Frontal cortex (tissue), 4 donors: ENCODE results near the gene ARMC5. TPM values are rescaled to one million over a fixed set of nuclear protein-coding genes. Genes with fewer than 3 reads are reported as not detected.

Experiments used
- DNase-seq, 2 donors: peaks; one replicate each; pipeline ENCODE4 v3.0.0; 2012; ENCODE audit warnings: low spot score in 2 of 2
- FAIRE-seq: peaks from 2 replicates; lab custom pipeline; 2012; peaks lifted over from hg19 to GRCh38; lab: Jason Lieb, UNC
- total RNA-seq: library from RNA; depleted of rRNA; stranded (reverse); fragments of >200 nt; gene quantifications from one replicate; pipeline ENCODE4 v1.2.3, GENCODE V29; 2014
- donor health status: control.
- donor health status: control.
- donor health status: control.

ARMC5 gene
- total RNA-seq, 1 donor from 2014 or later = 10.6 TPM

DNA sequence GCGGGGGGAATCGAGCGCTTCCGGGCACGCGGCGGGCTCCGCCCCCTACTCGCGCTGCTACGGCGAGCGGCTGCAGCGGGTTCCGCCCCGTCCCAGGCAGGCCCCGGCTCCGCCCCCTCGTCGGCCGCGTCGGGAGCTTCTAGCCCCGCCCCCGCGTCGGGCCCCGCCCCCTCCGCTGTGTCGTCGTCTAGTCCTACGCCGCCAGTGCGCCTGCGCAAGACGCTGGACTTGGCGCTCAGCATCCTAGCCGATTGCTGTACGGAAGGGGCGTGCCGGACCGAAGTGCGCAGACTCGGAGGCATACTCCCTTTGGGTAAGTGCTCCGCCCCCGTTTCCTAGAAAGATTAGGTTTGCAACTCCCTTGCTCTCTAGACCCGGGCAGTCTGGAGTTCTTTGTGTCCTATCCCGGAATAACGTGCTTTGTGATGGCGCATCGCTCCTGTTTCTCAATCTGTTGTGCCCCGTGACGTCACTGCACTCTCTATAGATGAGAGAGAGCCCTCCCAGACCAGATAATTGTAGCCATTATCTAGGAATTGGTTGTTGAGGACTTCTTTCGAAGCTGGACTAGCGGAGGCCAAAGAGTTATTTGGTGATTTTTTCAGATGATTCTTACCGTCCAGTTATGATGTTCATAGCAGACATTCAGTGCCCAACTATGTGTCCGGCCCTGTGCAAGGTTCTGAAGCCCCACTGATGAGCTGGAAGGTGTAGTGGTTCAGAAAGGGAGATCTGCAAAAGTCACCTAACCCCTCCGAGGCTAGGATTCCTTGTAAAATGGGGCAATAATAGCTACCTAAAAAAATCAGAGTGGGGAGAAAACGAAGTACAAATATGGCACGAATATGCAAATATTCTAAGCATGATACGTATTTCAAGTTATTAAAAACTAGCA is 633 bp downstream of the ARMC5 start:
- FAIRE-seq (no peak), DNase-seq (peak; percentile 96 to 98)

DNA sequence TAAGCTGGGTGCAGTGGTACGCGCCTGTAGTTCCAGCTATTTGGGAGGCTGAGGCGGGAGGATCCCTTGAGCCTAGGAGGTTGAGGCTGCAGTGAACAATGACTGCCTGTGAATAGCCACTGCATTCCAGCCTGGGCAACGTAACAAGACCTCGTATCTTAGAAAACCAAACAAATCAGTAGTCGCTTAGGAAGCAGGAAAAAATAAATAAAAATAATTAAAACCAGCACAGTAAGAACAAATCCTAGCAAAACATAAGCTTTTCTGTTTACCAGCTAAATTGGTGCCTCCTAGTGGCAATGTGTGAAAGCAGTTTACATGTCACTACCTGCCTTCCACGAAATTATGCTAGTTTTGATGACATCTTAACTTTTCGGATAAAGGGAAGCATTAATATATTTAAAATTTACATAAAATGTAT is 1.3 kb downstream of the ARMC5 start:
- peak in 1 of 2 donors; percentile 40 for DNase-seq
- FAIRE-seq = no peak

DNA sequence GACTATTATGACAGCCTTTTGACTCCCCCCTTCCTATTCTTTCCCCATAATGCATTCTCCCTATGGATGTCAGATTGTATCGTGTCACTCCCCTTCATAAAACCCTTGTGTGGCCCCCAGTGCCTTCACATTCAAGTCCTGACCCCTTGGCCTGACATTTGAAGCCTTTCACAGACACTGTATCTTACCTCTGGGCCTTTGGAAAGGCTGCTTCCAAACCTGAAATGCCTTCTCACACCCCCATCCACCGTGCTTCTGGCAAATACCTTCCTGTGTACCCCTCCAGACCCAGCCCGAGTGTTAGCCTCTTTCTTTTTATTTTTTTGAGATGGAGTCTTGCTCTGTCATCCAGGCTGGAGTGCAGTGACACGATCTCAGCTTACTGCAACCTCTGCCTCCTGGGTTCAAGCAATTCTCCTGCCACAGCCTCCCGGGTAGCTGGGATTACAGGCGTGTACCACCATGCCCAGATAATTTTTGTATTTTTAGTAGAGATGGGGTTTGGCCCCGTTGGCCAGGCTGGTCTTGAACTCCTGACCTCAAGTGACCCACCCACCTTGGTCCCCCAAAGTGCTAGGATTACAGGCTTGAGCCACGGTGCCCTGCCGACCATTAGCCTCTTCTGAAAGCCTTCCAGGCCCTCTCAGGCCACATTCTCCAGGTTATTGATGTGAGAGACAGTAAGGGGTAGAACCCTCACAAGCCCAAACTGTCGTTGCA is 2.1 kb downstream of the ARMC5 start:
- FAIRE-seq (no peak), DNase-seq (no peak)

DNA sequence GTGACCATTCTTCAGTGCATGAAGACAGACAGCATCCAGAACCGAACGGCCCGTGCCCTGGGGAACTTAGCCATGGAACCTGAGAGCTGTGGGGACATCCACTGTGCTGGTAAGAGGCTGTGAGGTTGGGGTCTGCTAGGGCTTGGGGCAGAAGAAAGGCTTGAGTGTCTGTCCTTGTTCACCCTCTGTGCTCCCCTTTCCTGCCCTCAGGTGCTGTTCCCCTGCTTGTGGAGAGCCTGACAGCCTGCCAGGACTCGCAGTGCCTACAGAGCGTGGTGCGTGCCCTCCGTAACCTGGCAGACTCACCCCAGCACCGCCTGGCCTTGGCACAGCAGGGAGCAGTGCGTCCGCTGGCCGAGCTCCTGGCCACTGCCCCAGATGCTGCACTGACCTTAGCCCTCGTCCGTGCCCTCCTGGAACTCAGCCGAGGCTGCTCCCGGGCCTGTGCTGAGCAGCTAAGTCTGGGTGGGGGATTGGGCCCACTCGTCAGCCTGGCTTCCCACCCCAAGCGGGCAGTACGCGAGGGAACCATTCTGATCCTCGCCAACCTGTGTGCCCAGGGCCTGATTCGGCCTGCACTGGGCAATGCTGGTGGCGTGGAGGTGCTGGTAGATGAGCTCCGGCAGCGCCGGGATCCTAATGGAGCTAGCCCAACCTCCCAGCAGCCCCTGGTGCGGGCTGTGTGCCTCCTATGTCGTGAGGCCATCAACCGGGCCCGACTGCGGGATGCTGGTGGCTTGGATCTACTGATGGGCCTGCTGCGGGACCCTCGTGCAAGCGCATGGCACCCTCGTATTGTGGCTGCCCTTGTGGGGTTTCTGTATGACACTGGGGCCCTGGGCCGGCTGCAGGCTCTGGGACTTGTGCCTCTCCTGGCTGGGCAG is 2.9 kb downstream of the ARMC5 start:
- FAIRE-seq (no peak), DNase-seq (no peak)

DNA sequence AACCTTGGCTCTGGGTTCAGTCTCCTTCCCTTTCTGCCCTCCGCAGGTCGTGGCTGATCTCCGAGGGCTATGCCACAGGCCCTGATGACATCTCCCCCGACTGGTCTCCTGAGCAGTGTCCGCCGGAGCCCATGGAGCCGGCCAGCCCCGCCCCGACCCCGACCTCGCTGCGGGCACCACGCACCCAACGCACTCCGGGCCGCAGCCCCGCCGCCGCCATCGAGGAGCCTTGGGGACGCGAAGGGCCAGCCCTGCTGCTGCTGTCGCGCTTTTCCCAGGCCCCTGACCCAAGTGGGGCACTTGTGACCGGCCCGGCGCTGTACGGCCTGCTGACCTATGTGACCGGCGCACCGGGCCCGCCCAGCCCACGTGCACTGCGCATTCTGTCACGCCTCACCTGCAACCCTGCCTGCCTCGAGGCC is 5.1 kb downstream of the ARMC5 start:
- FAIRE-seq (no peak), DNase-seq (no peak)

DNA sequence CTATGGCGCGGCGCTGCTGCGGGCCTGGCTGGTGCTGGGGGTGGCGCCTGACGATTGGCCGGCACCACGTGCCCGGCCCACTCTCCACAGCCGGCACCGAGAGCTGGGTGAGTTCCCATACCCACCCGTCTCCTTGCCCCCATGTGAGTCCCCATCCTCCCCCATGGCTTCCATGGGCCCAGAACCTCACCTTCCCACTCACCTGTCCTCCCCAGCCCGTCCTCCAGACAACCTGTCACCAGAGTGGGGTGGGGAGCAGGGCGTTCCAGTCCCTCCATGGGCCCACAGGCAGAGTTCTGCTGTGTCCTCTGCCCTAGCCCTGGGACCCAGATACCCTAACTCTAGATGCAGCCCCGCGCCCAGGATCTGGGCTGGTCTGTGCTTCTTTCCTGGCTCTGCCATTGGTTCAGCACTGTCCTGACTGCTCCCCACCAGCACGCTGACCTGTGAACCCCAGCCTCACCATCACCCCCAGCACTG is 5.5 kb downstream of the ARMC5 start:
- no peak for FAIRE-seq
- DNase-seq = no peak

DNA sequence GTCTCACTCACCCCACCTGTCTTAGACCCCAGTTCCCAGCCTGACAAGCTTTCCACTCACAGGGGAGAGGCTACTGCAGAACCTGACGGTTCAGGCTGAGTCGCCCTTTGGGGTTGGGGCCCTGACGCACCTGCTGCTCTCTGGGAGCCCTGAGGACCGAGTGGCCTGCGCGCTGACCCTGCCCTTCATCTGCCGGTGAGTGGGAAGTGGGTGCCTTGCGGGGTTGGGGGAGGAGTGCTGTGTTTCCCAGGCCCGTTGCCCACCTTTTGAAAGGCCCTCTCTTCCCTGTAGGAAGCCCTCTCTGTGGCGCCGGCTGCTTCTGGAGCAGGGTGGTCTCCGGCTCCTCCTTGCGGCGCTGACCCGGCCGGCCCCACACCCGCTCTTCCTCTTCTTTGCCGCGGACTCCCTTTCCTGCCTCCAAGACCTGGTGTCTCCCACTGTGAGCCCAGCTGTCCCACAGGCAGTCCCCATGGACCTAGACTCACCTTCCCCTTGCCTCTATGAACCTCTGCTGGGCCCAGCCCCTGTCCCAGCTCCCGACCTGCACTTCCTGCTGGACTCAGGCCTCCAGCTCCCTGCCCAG is 6.6 kb downstream of the ARMC5 start:
- DNase-seq (peak in 1 of 2 donors; percentile 16), FAIRE-seq (no peak)

DNA sequence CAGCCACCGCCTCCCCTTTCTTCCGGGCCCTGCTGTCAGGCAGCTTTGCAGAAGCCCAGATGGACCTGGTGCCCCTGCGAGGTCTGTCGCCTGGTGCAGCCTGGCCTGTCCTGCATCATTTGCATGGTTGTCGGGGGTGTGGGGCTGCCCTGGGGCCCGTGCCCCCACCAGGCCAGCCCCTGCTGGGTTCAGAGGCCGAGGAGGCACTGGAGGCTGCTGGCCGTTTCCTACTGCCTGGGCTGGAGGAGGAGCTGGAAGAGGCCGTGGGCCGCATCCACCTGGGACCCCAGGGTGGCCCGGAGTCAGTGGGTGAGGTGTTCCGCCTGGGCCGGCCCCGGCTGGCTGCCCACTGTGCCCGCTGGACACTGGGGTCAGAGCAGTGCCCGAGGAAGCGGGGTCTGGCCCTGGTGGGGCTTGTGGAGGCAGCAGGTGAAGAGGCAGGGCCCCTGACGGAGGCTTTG is 7.1 kb downstream of the ARMC5 start:
- DNase-seq (peak in 1 of 2 donors; percentile 17), FAIRE-seq (no peak)

DNA sequence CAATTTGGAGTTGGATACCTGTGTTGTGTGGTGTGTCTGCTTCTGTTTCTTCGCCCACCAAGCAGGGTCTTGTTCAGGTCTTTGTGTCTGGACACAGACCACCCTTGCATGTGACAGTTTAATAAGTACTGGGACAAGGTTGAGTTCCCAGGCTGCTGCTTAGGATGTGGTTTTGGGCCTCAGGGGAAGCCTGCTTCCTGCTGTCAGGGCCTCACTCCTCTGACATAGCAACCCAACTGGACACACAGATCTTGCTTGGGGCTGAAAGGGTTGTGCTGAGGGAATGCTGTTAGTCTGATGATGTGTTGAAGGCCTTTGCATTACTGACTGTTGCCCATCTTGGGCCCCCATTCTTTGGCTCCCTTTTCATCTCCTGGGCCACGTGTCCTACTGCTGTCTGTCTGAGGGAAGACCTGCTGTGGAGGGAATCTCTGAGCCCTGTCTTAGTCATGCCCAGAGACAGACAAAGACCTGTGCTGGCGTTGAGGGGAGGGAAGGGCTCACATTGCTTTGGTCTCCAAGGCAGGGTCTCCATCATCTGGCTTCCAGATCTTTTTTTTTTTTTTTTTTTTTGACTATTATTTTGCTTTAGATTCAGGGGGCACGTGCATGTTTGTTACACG is 8.0 kb downstream of the ARMC5 start:
- peak in 1 of 2 donors; percentile 37 for DNase-seq
- FAIRE-seq = no peak

DNA sequence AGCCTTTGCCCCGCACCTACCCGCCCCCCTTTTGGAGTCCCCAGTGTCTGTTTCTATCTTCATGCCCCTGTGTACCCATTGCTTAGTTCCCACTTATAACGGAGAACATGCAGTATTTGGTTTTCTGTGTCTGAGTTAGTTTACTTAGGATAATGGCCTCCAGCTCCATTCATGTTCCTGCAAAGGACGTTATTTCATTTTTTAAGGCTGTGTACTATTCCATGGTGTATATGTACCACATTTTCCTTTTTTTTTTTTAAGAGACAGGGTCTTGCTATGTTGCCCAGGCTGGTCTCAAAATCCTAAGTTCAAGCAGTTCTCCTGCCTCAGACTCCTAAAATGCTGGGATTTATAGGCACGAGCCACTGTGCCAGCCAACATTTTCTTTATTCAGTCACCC is 8.6 kb downstream of the ARMC5 start:
- DNase-seq (no peak), FAIRE-seq (no peak)

DNA sequence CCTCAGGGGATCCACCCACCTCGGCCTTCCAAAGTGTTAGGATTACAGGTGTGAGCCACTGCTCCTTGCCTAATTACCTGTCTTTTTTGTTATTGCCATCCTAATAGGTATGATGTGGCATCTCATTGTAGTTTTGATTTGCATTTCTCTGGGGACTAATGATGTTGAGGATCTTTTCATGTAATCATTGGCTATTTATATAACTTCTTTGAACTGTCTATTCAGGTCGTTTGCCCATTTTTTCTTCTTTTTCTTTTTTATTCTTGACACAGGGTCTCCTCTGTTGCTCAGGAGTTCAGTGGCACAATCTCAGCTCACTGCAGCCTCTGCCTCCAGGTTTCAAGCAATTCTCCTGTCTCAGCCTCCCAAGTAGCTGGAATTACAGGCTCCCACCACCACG is 11.3 kb downstream of the ARMC5 start:
- DNase-seq (no peak), FAIRE-seq (no peak)

DNA sequence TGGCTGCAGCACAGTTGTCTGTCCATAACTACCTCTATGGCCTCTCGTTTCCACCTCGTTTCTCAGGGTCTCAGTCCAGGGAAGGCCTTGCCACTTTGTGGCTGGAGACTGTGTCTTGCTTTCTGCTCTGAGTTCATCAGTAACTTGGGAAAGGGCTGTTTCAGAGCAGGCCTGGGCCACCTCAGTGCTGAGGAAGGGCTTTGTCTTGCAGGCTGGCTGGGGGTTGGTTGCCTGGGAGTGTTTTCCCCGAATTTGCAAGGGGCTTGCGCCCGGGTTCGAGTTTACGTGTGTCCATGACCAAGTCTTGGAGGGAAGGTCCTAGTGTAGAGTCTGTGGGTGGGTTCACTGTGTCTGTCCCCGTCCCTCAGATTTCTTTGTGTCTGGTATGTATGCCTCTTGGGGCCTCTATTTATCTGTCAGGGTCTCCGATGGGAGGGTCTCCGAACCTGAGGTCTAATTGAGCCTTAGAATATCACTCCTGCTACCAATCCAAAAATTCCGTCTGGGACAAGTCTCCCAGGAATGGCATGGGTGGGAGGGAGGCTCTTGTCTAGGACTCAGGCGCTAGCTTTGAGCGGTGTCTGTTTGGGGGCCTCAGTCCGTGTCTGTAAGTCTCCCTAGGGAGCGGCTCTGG is 12.1 kb downstream of the ARMC5 start:
- DNase-seq (no peak), FAIRE-seq (no peak)

DNA sequence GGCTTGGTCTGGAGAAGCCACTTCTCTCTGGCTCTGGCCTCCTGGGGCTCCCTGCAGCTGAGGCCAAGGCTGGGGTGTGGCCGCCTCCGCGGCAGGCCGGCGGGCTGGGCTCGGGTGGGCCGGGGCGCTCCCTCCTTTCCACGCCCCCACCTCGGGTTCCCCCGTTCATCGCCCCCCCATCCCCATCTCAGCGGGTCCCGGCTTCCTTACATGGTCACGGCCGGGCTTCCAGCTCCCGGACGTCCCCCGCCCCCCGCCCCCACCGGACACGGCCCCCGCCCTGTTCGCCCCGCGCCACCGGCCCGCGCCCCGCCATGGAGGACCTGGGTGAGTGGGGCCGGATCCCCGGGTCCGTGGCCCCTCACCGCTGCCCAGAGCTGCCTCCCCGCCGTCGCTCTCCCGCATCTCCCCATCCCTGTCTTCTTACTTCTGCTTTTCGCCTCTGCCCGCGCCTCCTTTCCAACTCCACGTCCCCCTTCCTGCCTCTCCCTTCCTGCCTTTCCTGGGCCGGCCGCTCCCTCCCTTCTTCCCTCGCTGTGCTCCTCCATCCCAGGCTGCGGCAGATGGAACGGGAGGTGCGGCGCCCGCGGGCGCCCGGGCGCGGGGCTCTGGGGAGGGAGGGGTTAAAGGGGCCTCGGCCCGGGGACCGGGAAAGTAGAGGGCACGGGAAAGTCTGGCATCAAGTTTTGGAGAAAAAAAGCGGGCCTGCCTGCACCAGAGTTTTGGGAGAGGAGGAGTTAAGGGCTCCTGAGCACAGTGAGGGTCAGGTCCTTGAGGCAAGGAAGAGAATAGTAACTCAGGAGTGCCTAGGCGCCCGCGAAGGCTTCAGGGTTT is 12.8 kb downstream of the ARMC5 start, which contains the start of gene TGFB1I1:
TGFB1I1 (plus strand) TSS at position 278 of the 834 bp plus-strand sequence; CDS start at position 315, 37 bp downstream.
- no peak for FAIRE-seq

DNA sequence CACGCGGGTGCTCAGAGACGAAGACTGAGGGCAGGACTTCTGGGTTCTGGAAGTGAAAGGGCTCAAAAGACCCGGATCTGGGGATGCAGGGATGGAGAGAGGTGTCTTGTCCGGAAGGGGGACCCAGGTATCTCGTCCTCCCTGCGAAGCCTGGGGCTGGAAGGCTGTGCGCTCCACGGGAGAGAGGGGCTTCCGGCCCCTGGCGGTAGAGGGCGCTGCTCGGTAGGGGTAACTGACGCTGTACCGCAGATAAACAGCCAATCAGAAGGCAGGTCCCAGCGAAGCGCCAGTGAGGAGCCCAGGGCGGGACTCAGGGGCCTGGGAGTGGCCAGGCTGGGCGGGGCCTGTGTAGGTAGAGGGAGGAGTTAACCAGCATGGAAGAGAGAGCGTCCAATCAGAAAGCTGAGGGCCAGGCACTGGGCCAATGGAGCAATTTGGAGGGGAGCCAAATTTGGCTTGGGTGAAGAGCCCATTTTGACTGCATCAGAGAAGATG is 13.5 kb downstream of the ARMC5 start:
- peak; percentile 63 to 77 for DNase-seq
- no peak for FAIRE-seq

More for the DNA sequence above, 12.8 kb downstream of the ARMC5 start, which contains the start of gene TGFB1I1:
- peak; percentile 60 to 69 for DNase-seq

DNA sequence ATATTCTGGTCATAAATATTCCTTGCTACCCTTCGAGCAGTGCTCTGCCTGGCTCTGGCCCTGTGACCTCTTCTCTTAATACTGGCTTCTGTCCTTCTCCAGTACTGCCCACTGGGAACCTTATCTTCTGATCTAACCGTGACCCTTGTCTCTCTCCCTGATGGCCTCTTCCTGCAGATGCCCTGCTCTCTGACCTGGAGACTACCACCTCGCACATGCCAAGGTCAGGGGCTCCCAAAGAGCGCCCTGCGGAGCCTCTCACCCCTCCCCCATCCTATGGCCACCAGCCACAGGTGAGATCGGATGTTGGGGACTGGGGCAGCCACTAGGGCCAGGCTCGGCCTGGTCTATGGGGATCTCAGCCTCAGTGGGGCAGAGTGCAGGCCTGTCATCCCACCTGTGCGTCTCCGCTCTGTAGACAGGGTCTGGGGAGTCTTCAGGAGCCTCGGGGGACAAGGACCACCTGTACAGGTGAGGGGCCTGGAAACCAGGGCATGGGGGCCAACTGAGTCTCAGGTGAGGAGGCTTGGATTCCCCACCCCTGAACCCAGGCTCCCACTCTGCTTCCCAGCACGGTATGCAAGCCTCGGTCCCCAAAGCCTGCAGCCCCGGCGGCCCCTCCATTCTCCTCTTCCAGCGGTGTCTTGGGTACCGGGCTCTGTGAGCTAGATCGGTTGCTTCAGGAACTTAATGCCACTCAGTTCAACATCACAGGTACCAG is 14.1 kb downstream of the ARMC5 start:
- DNase-seq (no peak), FAIRE-seq (no peak)

DNA sequence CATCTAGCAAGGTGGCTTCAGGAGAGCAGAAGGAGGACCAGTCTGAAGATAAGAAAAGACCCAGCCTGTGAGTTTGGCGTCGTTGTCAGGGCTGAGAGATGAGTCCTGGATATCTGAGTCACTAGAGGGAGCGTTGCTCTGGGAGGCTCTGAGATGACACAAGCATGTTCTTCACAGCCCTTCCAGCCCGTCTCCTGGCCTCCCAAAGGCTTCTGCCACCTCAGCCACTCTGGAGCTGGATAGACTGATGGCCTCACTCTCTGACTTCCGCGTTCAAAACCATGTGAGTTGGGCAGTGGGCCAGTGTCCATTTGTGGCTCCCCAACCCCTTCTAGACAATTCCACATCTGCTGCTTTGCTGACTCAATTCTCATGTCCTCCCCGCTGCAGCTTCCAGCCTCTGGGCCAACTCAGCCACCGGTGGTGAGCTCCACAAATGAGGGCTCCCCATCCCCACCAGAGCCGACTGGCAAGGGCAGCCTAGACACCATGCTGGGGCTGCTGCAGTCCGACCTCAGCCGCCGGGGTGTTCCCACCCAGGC is 14.9 kb downstream of the ARMC5 start:
- FAIRE-seq (no peak), DNase-seq (no peak)
